ENCODE measurements around the gene F2RL1. TPM values are rescaled to one million over a fixed set of nuclear protein-coding genes. Genes with fewer than 3 reads are reported as not detected.
"Not testable (repeated sequence)": the region's sequence is repeated elsewhere in the genome, so short reads cannot be mapped to it uniquely, and the experiment has no call there.

The F2RL1 gene
- total RNA-seq, 1 experiment from 2014 or later, result 37.3 TPM

DNA sequence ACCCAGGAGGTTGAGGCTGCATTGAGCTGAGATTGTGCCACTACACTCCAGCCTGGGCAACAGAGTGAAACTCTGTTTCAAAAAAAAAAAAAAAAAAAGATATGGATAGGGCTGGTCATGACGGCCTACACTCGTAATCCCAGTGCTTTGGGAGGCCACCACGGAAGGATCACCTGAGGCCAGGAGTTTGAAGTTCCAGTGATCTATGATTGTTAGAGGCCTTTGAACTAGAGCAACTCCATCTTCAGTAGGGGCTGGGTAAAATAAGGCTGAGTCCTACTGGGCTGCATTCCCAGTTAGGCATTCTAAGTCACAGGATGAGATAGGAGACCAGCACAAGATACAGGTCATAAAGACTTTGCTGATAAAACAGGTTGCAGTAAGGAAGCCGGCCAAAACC lies 38.2 kb upstream of the F2RL1 start:
- H3K27ac Mint-ChIP-seq; H3K4me3 Mint-ChIP-seq; CTCF ChIA-PET; DNase-seq (ENCODE audit: low spot score); ATAC-seq; POLR2A ChIA-PET; H3K36me3 Mint-ChIP-seq; H3K27me3 Mint-ChIP-seq (ENCODE audit: low read depth); H3K9me3 Mint-ChIP-seq: not testable (repeated sequence)
- peaks cover 48% of the 10 kb centered on the region for H3K4me1 Mint-ChIP-seq

DNA sequence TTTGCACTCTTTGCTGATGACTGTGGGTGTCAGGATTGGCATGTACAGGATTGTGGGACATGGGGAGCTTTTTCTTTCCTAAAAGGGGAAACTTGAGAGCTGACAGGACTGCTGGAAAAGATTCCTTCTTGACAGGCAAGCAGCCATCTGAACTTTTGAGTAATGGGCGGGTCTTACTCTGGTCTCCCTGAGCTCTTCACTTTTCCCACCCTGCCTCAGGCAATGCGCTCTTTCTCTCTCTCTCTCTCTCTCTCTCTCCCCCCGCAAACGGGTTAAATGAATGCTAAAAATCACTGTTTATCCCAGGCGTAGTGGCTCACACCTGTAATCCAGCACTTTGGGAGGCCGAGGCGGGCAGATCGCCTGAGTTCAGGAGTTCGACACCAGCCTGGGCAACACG lies 37.1 kb upstream of the F2RL1 start:
- TF ChIP-seq, protein P1, sequence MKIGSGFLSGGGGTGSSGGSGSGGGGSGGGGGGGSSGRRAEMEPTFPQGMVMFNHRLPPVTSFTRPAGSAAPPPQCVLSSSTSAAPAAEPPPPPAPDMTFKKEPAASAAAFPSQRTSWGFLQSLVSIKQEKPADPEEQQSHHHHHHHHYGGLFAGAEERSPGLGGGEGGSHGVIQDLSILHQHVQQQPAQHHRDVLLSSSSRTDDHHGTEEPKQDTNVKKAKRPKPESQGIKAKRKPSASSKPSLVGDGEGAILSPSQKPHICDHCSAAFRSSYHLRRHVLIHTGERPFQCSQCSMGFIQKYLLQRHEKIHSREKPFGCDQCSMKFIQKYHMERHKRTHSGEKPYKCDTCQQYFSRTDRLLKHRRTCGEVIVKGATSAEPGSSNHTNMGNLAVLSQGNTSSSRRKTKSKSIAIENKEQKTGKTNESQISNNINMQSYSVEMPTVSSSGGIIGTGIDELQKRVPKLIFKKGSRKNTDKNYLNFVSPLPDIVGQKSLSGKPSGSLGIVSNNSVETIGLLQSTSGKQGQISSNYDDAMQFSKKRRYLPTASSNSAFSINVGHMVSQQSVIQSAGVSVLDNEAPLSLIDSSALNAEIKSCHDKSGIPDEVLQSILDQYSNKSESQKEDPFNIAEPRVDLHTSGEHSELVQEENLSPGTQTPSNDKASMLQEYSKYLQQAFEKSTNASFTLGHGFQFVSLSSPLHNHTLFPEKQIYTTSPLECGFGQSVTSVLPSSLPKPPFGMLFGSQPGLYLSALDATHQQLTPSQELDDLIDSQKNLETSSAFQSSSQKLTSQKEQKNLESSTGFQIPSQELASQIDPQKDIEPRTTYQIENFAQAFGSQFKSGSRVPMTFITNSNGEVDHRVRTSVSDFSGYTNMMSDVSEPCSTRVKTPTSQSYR (CRISPR knock-in tag; IDR thresholded peaks at IDR 0.05), result no peak
- no peak for TF ChIP-seq SOX15 (CRISPR knock-in tag; IDR thresholded peaks at IDR 0.05)
- TF ChIP-seq TEAD1 (CRISPR knock-in tag; IDR thresholded peaks at IDR 0.05), result no peak
- no peak for TF ChIP-seq SMAD4 (CRISPR knock-in tag; IDR thresholded peaks at IDR 0.05)
- TF ChIP-seq SP1 (CRISPR knock-in tag; conservative IDR thresholded peaks at IDR 0.05), result no peak
- TF ChIP-seq, protein P2, sequence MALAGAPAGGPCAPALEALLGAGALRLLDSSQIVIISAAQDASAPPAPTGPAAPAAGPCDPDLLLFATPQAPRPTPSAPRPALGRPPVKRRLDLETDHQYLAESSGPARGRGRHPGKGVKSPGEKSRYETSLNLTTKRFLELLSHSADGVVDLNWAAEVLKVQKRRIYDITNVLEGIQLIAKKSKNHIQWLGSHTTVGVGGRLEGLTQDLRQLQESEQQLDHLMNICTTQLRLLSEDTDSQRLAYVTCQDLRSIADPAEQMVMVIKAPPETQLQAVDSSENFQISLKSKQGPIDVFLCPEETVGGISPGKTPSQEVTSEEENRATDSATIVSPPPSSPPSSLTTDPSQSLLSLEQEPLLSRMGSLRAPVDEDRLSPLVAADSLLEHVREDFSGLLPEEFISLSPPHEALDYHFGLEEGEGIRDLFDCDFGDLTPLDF (CRISPR knock-in tag; IDR thresholded peaks at IDR 0.05), result no peak
- no peak for TF ChIP-seq EMX1 (CRISPR knock-in tag; IDR thresholded peaks at IDR 0.05)
- no peak for TF ChIP-seq GRHL2 (CRISPR knock-in tag; IDR thresholded peaks at IDR 0.05; ENCODE audit: insufficient replicate concordance, severe bottlenecking)
- TF ChIP-seq NR2C2 (CRISPR knock-in tag; IDR thresholded peaks at IDR 0.05), result no peak
- no peak overlapping the region for H3K27ac Mint-ChIP-seq
- no peaks in the 10 kb centered on the region for H3K27me3 Mint-ChIP-seq (ENCODE audit: low read depth)
- ChIA-PET CTCF (interaction anchor here (0.6 kb wide), 1 partner anchor 37 kb away, joined by 3 read pairs; no protein-coding TSS in a partner anchor), POLR2A (no interaction called here)
- no peaks in the 10 kb centered on the region for H3K9me3 Mint-ChIP-seq
- DNase-seq (ENCODE audit: low spot score), result no peak
- no peak overlapping the region for H3K4me3 Mint-ChIP-seq
- no peaks in the 10 kb centered on the region for H3K36me3 Mint-ChIP-seq
- no peak for ATAC-seq
- peaks cover 49% of the 10 kb centered on the region for H3K4me1 Mint-ChIP-seq

DNA sequence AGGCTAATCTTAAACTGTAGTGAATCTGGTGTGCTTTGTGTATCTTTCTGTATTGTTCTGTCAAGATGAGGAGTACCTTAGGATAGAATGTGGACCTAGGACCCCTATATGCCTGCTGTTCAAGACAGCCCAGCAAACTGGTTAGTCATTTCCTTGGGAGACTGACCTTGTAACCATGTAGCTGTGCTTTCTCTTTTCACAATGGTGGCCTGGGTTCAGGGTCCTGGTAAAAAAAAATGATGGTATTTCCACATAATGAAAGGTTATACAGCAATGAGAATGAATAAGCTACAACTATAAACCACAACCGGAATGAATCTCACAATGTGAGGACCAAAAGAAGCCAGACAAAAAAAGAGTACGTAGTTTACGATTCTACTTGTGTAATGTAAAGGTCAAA lies 36.4 kb upstream of the F2RL1 start:
- no peak for DNase-seq (ENCODE audit: low spot score)
- H3K4me3 Mint-ChIP-seq, result no peak overlapping the region
- CTCF ChIA-PET, result interaction anchor here (1.3 kb wide), 1 partner anchor 8 kb away, joined by 11 read pairs; no protein-coding TSS in a partner anchor
- no peak for TF ChIP-seq TP53 (CRISPR knock-in tag; IDR thresholded peaks at IDR 0.05)
- TF ChIP-seq, protein P3, sequence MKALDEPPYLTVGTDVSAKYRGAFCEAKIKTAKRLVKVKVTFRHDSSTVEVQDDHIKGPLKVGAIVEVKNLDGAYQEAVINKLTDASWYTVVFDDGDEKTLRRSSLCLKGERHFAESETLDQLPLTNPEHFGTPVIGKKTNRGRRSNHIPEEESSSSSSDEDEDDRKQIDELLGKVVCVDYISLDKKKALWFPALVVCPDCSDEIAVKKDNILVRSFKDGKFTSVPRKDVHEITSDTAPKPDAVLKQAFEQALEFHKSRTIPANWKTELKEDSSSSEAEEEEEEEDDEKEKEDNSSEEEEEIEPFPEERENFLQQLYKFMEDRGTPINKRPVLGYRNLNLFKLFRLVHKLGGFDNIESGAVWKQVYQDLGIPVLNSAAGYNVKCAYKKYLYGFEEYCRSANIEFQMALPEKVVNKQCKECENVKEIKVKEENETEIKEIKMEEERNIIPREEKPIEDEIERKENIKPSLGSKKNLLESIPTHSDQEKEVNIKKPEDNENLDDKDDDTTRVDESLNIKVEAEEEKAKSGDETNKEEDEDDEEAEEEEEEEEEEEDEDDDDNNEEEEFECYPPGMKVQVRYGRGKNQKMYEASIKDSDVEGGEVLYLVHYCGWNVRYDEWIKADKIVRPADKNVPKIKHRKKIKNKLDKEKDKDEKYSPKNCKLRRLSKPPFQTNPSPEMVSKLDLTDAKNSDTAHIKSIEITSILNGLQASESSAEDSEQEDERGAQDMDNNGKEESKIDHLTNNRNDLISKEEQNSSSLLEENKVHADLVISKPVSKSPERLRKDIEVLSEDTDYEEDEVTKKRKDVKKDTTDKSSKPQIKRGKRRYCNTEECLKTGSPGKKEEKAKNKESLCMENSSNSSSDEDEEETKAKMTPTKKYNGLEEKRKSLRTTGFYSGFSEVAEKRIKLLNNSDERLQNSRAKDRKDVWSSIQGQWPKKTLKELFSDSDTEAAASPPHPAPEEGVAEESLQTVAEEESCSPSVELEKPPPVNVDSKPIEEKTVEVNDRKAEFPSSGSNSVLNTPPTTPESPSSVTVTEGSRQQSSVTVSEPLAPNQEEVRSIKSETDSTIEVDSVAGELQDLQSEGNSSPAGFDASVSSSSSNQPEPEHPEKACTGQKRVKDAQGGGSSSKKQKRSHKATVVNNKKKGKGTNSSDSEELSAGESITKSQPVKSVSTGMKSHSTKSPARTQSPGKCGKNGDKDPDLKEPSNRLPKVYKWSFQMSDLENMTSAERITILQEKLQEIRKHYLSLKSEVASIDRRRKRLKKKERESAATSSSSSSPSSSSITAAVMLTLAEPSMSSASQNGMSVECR (CRISPR knock-in tag; IDR thresholded peaks at IDR 0.05; ENCODE audit: borderline replicate concordance), result no peak
- TF ChIP-seq, protein P4, sequence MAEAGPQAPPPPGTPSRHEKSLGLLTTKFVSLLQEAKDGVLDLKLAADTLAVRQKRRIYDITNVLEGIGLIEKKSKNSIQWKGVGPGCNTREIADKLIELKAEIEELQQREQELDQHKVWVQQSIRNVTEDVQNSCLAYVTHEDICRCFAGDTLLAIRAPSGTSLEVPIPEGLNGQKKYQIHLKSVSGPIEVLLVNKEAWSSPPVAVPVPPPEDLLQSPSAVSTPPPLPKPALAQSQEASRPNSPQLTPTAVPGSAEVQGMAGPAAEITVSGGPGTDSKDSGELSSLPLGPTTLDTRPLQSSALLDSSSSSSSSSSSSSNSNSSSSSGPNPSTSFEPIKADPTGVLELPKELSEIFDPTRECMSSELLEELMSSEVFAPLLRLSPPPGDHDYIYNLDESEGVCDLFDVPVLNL (CRISPR knock-in tag; IDR thresholded peaks at IDR 0.05; ENCODE audit: borderline replicate concordance, low read depth), result no peak
- no peak for TF ChIP-seq ZNF416 (CRISPR knock-in tag; IDR thresholded peaks at IDR 0.05)
- no peak for TF ChIP-seq SOX15 (CRISPR knock-in tag; IDR thresholded peaks at IDR 0.05)
- no peak for TF ChIP-seq TEAD1 (CRISPR knock-in tag; IDR thresholded peaks at IDR 0.05)
- TF ChIP-seq, protein P5, sequence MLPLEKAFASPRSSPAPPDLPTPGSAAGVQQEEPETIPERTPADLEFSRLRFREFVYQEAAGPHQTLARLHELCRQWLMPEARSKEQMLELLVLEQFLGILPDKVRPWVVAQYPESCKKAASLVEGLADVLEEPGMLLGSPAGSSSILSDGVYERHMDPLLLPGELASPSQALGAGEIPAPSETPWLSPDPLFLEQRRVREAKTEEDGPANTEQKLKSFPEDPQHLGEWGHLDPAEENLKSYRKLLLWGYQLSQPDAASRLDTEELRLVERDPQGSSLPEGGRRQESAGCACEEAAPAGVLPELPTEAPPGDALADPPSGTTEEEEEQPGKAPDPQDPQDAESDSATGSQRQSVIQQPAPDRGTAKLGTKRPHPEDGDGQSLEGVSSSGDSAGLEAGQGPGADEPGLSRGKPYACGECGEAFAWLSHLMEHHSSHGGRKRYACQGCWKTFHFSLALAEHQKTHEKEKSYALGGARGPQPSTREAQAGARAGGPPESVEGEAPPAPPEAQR (CRISPR knock-in tag; IDR thresholded peaks at IDR 0.05), result no peak
- TF ChIP-seq NR2C2 (CRISPR knock-in tag; IDR thresholded peaks at IDR 0.05), result no peak
- TF ChIP-seq ZNF423 (CRISPR knock-in tag; IDR thresholded peaks at IDR 0.05), result no peak
- TF ChIP-seq FOXK1 (CRISPR knock-in tag; IDR thresholded peaks at IDR 0.05), result no peak
- no peak for TF ChIP-seq JAZF1 (CRISPR knock-in tag; IDR thresholded peaks at IDR 0.05)
- no peak for TF ChIP-seq SMAD3 (CRISPR knock-in tag; IDR thresholded peaks at IDR 0.05; ENCODE audit: borderline replicate concordance)
- no peak for TF ChIP-seq KAT7 (CRISPR knock-in tag; IDR thresholded peaks at IDR 0.05; ENCODE audit: borderline replicate concordance)
- H3K27ac Mint-ChIP-seq, result 0 out of 2 replicates have a peak overlapping the region, but pooled peaks have one; percentile 18
- POLR2A ChIA-PET, result no interaction called here
- ATAC-seq, result no peak
- no peaks in the 10 kb centered on the region for H3K27me3 Mint-ChIP-seq (ENCODE audit: low read depth)
- H3K4me1 Mint-ChIP-seq, result peaks cover 55% of the 10 kb centered on the region
- no peaks in the 10 kb centered on the region for H3K36me3 Mint-ChIP-seq
- H3K9me3 Mint-ChIP-seq, result no peaks in the 10 kb centered on the region
